HCT116 (cell line): ENCODE results near the gene OSBPL1A. TPM values are rescaled to one million over a fixed set of nuclear protein-coding genes. Genes with fewer than 3 reads are reported as not detected.

ENCODE experiments used
- ATAC-seq: fragments of 200-7000 bp; cut with Tn5 transposase; 2 replicates; pipeline ENCODE4 v1.9.1; 2020; ENCODE audit warnings: mild to moderate bottlenecking, moderate library complexity
- BruUV-seq: library from RNA; stranded (reverse); fragments of 400-500 nt; replicated peaks from 2 replicates; lab custom pipeline; 2021; lab: Mats Ljungman, UMichigan
- CTCF ChIA-PET: fragments of 300-600 bp; sonication (Branson Sonifier 250); formaldehyde crosslinking; loops from one replicate; lab custom pipeline; 2021; ENCODE audit warnings: antibody characterized with exemption; lab: Charles Lee
- POLR2A ChIA-PET: fragments of 300-600, 350-600 bp; sonication (Branson Sonifier 250); formaldehyde crosslinking; loops from one replicate; lab custom pipeline; 2021; ENCODE audit warnings: antibody characterized with exemption; lab: Charles Lee
- RAD21 ChIA-PET, 2 experiments: fragments of 300-600 bp; sonication (Branson Sonifier 250); formaldehyde crosslinking; loops; one replicate each; lab custom pipeline; 2023; ENCODE audit warnings: low total read pairs in 2 of 2; ENCODE audit not compliant: uncharacterized antibody in 2 of 2, unreplicated experiment in 2 of 2, low non-redundant PET in 1 of 2; lab: Charles Lee
- DNase-seq: peaks from one replicate; pipeline ENCODE4 v3.0.0-alpha.2; 2010; ENCODE audit warnings: low read depth, low spot score
- H2AFZ ChIP-seq: fragments of 200-600 bp; shearing (Covaris generic), sonication (generic); 2 replicates; pipeline ENCODE4 v1.6.1; 2017; ENCODE audit warnings: low read depth, mixed run types, mixed read lengths, antibody characterized with exemption, low read length; ENCODE audit not compliant: poor library complexity, severe bottlenecking
- H3K27ac ChIP-seq: 2 replicates; pipeline ENCODE4 v1.5.1; 2012; ENCODE audit warnings: low read depth, low read length
- H3K27me3 ChIP-seq: fragments of 200-600 bp; sonication (generic); 2 replicates; pipeline ENCODE4 v1.6.1; 2016; ENCODE audit warnings: mixed run types, low read length, mixed read lengths; ENCODE audit not compliant: insufficient read depth
- H3K36me3 ChIP-seq, 2 experiments: fragments of 200-500 bp in 1 of 2; fragments of 200-600 bp in 1 of 2; sonication (Bioruptor generic) in 1 of 2; sonication (generic) in 1 of 2; 2 replicates each; pipeline versions ENCODE4 v1.5.1 to v1.6.1; 2014 to 2016; ENCODE audit warnings: low read length in 2 of 2, inconsistent platforms in 1 of 2, mixed read lengths in 1 of 2, mixed run types in 1 of 2; ENCODE audit not compliant: insufficient read depth in 2 of 2, control insufficient read depth in 1 of 2
- H3K4me1 ChIP-seq, 2 experiments: fragments of 200-600 bp in 1 of 2; sonication (generic) in 1 of 2; 2 replicates each; pipeline versions ENCODE4 v1.5.1 to v1.6.1; 2012 to 2017; ENCODE audit warnings: low read length in 2 of 2, inconsistent platforms in 1 of 2, mild to moderate bottlenecking in 1 of 2, mixed read lengths in 1 of 2, mixed run types in 1 of 2, moderate library complexity in 1 of 2; ENCODE audit not compliant: insufficient read depth in 2 of 2, control insufficient read depth in 1 of 2
- H3K4me2 ChIP-seq: fragments of 200-600 bp; sonication (generic); 2 replicates; pipeline ENCODE4 v1.6.1; 2017; ENCODE audit warnings: mixed run types, low read length, mixed read lengths
- H3K4me3 ChIP-seq, 2 experiments: fragments of 200-600 bp in 1 of 2; sonication (generic) in 1 of 2; replicated peaks in 1 of 2; 2 replicates each; pipeline ENCODE4 v1.5.1; 2011 to 2016; ENCODE audit warnings: low read length in 2 of 2, control low read depth in 1 of 2, low read depth in 1 of 2, mild to moderate bottlenecking in 1 of 2, mixed read lengths in 1 of 2, mixed run types in 1 of 2
- H3K79me2 ChIP-seq: fragments of 200-600 bp; sonication (generic); 2 replicates; pipeline ENCODE4 v1.6.1; 2017; ENCODE audit warnings: mild to moderate bottlenecking, mixed run types, low read length, moderate library complexity, mixed read lengths; ENCODE audit not compliant: insufficient read depth
- H3K9ac ChIP-seq: fragments of 200-600 bp; sonication (generic); 2 replicates; pipeline ENCODE4 v1.6.1; 2016; ENCODE audit warnings: low read length, mixed read lengths
- H3K9me2 ChIP-seq: fragments of 200-600 bp; sonication (generic), shearing (Covaris generic); 2 replicates; pipeline ENCODE4 v1.6.1; 2017; ENCODE audit warnings: mixed run types, mild to moderate bottlenecking, moderate library complexity; ENCODE audit not compliant: insufficient read depth
- H3K9me3 ChIP-seq, 2 experiments: fragments of 200-500 bp in 1 of 2; fragments of 200-600 bp in 1 of 2; sonication (Bioruptor generic) in 1 of 2; sonication (generic) in 1 of 2; 2 replicates each; pipeline ENCODE4 v1.6.1; 2014 to 2017; ENCODE audit warnings: low read length in 2 of 2, mixed read lengths in 2 of 2, inconsistent platforms in 1 of 2, low read depth in 1 of 2, mild to moderate bottlenecking in 1 of 2, mixed run types in 1 of 2, moderate library complexity in 1 of 2; ENCODE audit not compliant: control insufficient read depth in 1 of 2, insufficient read depth in 1 of 2
- H4K20me1 ChIP-seq: fragments of 200-600 bp; sonication (generic), shearing (Covaris generic); 2 replicates; pipeline ENCODE4 v1.6.1; 2017; ENCODE audit warnings: mixed run types, mild to moderate bottlenecking, moderate library complexity; ENCODE audit not compliant: insufficient read depth
- ATF3 ChIP-seq: IDR thresholded peaks from 2 replicates; pipeline ENCODE4 v1.6.1; 2012
- CBX3 ChIP-seq: IDR thresholded peaks from 2 replicates; pipeline ENCODE4 v1.6.1; 2012; ENCODE audit warnings: low read depth
- CEBPB ChIP-seq: IDR thresholded peaks from 2 replicates; pipeline ENCODE4 v1.6.1; 2012; ENCODE audit warnings: low read depth
- EGR1 ChIP-seq: IDR thresholded peaks from 2 replicates; pipeline ENCODE4 v1.6.1; 2012; ENCODE audit warnings: low read depth
- POLR2A ChIP-seq: IDR thresholded peaks from 2 replicates; pipeline ENCODE4 v1.7.0; 2011; ENCODE audit warnings: borderline replicate concordance; ENCODE audit not compliant: insufficient read depth, insufficient read length; ENCODE audit errors: extremely low read depth
- SIN3A ChIP-seq: IDR thresholded peaks from 2 replicates; pipeline ENCODE4 v1.6.1; 2012; ENCODE audit warnings: low read depth
- SRF ChIP-seq: IDR thresholded peaks from 2 replicates; pipeline ENCODE4 v1.6.1; 2012; ENCODE audit warnings: low read depth
- TCF7L2 ChIP-seq: IDR thresholded peaks from 2 replicates; pipeline ENCODE4 v1.7.0; 2011; ENCODE audit warnings: borderline replicate concordance, inconsistent platforms; ENCODE audit not compliant: insufficient read depth, insufficient read length; ENCODE audit errors: extremely low read depth
- YY1 ChIP-seq: IDR thresholded peaks from 2 replicates; pipeline ENCODE4 v1.6.1; 2011; ENCODE audit warnings: low read length, low read depth, moderate library complexity, mild to moderate bottlenecking; ENCODE audit not compliant: insufficient replicate concordance; ENCODE audit errors: extremely low read depth
- ZNF274 ChIP-seq: fragments of 200-500 bp; sonication (Bioruptor generic); IDR thresholded peaks from 2 replicates; pipeline ENCODE4 v1.6.1; 2014; ENCODE audit warnings: mild to moderate bottlenecking, low read depth, low read length, inconsistent platforms
- intact Hi-C: fragments of 100-400 bp; cut with micrococcal nuclease; formaldehyde crosslinking; loops from 2 replicates; pipeline ENCODE4 v1.10.0; 2022
- total RNA-seq: library from RNA; stranded (reverse); gene quantifications from one replicate; pipeline ENCODE4 v1.2.1, GENCODE V29; 2021; ENCODE audit not compliant: unreplicated experiment
- TF ChIP-seq, protein P1 (sequence below): IDR thresholded peaks from 2 replicates; pipeline ENCODE4 v1.6.1; 2012
- TF ChIP-seq, protein P2 (sequence below): IDR thresholded peaks from 2 replicates; pipeline ENCODE4 v1.6.1; 2012; ENCODE audit warnings: low read depth
- TF ChIP-seq, protein P3 (sequence below): IDR thresholded peaks from 2 replicates; pipeline ENCODE4 v1.6.1; 2011; ENCODE audit warnings: mild to moderate bottlenecking, low read length, moderate library complexity; ENCODE audit not compliant: insufficient replicate concordance; ENCODE audit errors: extremely low read depth

OSBPL1A gene
- total RNA-seq, 1 experiment from 2014 or later, result 18.9 TPM

- H3K4me3 ChIP-seq, result no peak overlapping the region
- DNase-seq (no peak), ATAC-seq (no peak)
- TF ChIP-seq, protein P1, sequence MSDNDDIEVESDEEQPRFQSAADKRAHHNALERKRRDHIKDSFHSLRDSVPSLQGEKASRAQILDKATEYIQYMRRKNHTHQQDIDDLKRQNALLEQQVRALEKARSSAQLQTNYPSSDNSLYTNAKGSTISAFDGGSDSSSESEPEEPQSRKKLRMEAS, result no peak
- TF ChIP-seq TCF7L2, result no peak
- TF ChIP-seq EGR1, result no peak
- no peak for TF ChIP-seq YY1
- TF ChIP-seq ZNF274, result no peak
- TF ChIP-seq, protein P2, sequence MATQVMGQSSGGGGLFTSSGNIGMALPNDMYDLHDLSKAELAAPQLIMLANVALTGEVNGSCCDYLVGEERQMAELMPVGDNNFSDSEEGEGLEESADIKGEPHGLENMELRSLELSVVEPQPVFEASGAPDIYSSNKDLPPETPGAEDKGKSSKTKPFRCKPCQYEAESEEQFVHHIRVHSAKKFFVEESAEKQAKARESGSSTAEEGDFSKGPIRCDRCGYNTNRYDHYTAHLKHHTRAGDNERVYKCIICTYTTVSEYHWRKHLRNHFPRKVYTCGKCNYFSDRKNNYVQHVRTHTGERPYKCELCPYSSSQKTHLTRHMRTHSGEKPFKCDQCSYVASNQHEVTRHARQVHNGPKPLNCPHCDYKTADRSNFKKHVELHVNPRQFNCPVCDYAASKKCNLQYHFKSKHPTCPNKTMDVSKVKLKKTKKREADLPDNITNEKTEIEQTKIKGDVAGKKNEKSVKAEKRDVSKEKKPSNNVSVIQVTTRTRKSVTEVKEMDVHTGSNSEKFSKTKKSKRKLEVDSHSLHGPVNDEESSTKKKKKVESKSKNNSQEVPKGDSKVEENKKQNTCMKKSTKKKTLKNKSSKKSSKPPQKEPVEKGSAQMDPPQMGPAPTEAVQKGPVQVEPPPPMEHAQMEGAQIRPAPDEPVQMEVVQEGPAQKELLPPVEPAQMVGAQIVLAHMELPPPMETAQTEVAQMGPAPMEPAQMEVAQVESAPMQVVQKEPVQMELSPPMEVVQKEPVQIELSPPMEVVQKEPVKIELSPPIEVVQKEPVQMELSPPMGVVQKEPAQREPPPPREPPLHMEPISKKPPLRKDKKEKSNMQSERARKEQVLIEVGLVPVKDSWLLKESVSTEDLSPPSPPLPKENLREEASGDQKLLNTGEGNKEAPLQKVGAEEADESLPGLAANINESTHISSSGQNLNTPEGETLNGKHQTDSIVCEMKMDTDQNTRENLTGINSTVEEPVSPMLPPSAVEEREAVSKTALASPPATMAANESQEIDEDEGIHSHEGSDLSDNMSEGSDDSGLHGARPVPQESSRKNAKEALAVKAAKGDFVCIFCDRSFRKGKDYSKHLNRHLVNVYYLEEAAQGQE, result no peak
- TF ChIP-seq ATF3, result no peak
- TF ChIP-seq SRF, result no peak
- no peak for TF ChIP-seq CBX3
- TF ChIP-seq, protein P3, sequence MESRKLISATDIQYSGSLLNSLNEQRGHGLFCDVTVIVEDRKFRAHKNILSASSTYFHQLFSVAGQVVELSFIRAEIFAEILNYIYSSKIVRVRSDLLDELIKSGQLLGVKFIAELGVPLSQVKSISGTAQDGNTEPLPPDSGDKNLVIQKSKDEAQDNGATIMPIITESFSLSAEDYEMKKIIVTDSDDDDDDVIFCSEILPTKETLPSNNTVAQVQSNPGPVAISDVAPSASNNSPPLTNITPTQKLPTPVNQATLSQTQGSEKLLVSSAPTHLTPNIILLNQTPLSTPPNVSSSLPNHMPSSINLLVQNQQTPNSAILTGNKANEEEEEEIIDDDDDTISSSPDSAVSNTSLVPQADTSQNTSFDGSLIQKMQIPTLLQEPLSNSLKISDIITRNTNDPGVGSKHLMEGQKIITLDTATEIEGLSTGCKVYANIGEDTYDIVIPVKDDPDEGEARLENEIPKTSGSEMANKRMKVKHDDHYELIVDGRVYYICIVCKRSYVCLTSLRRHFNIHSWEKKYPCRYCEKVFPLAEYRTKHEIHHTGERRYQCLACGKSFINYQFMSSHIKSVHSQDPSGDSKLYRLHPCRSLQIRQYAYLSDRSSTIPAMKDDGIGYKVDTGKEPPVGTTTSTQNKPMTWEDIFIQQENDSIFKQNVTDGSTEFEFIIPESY, result no peak
- TF ChIP-seq POLR2A, result no peak
- no peak for TF ChIP-seq CEBPB
- TF ChIP-seq SIN3A, result no peak
- H3K27me3 ChIP-seq, result no peaks in the 10 kb centered on the region
- H3K9ac ChIP-seq, result no peak overlapping the region
- H3K4me2 ChIP-seq, result no peak overlapping the region
- no peaks in the 10 kb centered on the region for H3K9me2 ChIP-seq
- no peaks in the 10 kb centered on the region for H3K9me3 ChIP-seq
- no peak overlapping the region for H3K27ac ChIP-seq
- H3K36me3 ChIP-seq, result no peaks in the 10 kb centered on the region
- ChIA-PET CTCF (no interaction called here), POLR2A (no interaction called here), RAD21 (no interaction called here)
- no TSS peak for BruUV-seq
- intact Hi-C loops, result loop anchor here (10.0 kb wide), 1 partner anchor 71 kb away; the partner anchor contains the start of gene IMPACT
- no peaks in the 10 kb centered on the region for H3K4me1 ChIP-seq
- H4K20me1 ChIP-seq, result no peaks in the 10 kb centered on the region; the same call in 1 of the 2 replicates
- H2AFZ ChIP-seq, result no peak overlapping the region
- no peaks in the 10 kb centered on the region for H3K79me2 ChIP-seq
Observed at GRCh38 chr18:24354278-24354677, 43.3 kb downstream of the OSBPL1A start.
